Ishikawa (cell line): ENCODE measurements around the gene BTBD16.

ENCODE experiments used
- CEBPB ChIP-seq: IDR thresholded peaks from 2 replicates; pipeline ENCODE4 v1.6.1; 2012
- CREB1 ChIP-seq: IDR thresholded peaks from 2 replicates; pipeline ENCODE4 v1.6.1; 2012; ENCODE audit warnings: low read depth
- EGR1 ChIP-seq: IDR thresholded peaks from 2 replicates; pipeline ENCODE4 v1.6.1; 2012
- EP300 ChIP-seq: IDR thresholded peaks from 2 replicates; pipeline ENCODE4 v1.6.1; 2012; ENCODE audit warnings: borderline replicate concordance
- FOXM1 ChIP-seq: IDR thresholded peaks from 2 replicates; pipeline ENCODE4 v1.6.1; 2012; ENCODE audit warnings: low read depth, borderline replicate concordance
- MAX ChIP-seq: IDR thresholded peaks from 2 replicates; pipeline ENCODE4 v1.6.1; 2012
- NFIC ChIP-seq: IDR thresholded peaks from 2 replicates; pipeline ENCODE4 v1.6.1; 2012
- RAD21 ChIP-seq: IDR thresholded peaks from 2 replicates; pipeline ENCODE4 v1.6.1; 2012; ENCODE audit warnings: low read depth
- TAF1 ChIP-seq: IDR thresholded peaks from 2 replicates; pipeline ENCODE4 v1.6.1; 2012; ENCODE audit warnings: low read depth, mild to moderate bottlenecking
- TCF12 ChIP-seq: IDR thresholded peaks from 2 replicates; pipeline ENCODE4 v1.6.1; 2012; ENCODE audit warnings: low read depth
- TEAD4 ChIP-seq: IDR thresholded peaks from 2 replicates; pipeline ENCODE4 v1.6.1; 2012
- USF1 ChIP-seq: IDR thresholded peaks from 2 replicates; pipeline ENCODE4 v1.6.1; 2012
- YY1 ChIP-seq: IDR thresholded peaks from 2 replicates; pipeline ENCODE4 v1.6.1; 2012; ENCODE audit warnings: low read depth
- ZBTB7A ChIP-seq: IDR thresholded peaks from 2 replicates; pipeline ENCODE4 v1.6.1; 2012; ENCODE audit warnings: low read depth
- TF ChIP-seq, protein P1 (sequence below): IDR thresholded peaks from 2 replicates; pipeline ENCODE4 v1.6.1; 2012; ENCODE audit warnings: low read depth, mild to moderate bottlenecking

The BTBD16 gene

GRCh38 chr10:122380703-122381102 lies 109.6 kb downstream of the BTBD16 start:
- TF ChIP-seq TCF12 (no peak), MAX (no peak), TAF1 (no peak), CEBPB (no peak), RAD21 (no peak), EGR1 (no peak), YY1 (no peak), TEAD4 (no peak), ZBTB7A (no peak), CREB1 (no peak), USF1 (no peak), EP300 (no peak)
- TF ChIP-seq, protein P1, sequence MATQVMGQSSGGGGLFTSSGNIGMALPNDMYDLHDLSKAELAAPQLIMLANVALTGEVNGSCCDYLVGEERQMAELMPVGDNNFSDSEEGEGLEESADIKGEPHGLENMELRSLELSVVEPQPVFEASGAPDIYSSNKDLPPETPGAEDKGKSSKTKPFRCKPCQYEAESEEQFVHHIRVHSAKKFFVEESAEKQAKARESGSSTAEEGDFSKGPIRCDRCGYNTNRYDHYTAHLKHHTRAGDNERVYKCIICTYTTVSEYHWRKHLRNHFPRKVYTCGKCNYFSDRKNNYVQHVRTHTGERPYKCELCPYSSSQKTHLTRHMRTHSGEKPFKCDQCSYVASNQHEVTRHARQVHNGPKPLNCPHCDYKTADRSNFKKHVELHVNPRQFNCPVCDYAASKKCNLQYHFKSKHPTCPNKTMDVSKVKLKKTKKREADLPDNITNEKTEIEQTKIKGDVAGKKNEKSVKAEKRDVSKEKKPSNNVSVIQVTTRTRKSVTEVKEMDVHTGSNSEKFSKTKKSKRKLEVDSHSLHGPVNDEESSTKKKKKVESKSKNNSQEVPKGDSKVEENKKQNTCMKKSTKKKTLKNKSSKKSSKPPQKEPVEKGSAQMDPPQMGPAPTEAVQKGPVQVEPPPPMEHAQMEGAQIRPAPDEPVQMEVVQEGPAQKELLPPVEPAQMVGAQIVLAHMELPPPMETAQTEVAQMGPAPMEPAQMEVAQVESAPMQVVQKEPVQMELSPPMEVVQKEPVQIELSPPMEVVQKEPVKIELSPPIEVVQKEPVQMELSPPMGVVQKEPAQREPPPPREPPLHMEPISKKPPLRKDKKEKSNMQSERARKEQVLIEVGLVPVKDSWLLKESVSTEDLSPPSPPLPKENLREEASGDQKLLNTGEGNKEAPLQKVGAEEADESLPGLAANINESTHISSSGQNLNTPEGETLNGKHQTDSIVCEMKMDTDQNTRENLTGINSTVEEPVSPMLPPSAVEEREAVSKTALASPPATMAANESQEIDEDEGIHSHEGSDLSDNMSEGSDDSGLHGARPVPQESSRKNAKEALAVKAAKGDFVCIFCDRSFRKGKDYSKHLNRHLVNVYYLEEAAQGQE: no peak

DNA sequence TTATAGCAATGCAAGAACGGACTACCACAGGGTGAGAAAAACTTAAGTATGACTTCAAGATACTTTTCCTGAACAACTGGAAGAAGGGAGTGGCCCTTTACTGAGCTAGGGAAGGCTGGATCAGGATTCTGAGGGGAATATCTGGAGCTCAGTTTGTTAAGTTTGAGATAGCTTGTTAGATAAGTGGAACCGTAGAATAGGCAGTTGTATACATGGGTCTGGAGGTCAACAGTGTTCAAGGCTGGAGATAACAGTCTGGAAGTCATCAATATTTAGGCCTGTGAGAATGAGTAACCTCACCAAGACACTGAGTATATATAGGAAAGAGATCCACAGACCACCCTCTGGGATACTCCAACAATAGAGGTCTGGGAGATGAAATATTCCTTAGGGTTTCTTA lies 110.6 kb downstream of the BTBD16 start:
- TF ChIP-seq ZBTB7A: no peak
- no peak for TF ChIP-seq YY1
- TF ChIP-seq TCF12: no peak
- no peak for TF ChIP-seq CREB1
- TF ChIP-seq TAF1: no peak
- TF ChIP-seq CEBPB: no peak
- TF ChIP-seq, protein P1: no peak
- no peak for TF ChIP-seq MAX
- no peak for TF ChIP-seq TEAD4
- TF ChIP-seq EGR1: no peak
- TF ChIP-seq FOXM1: no peak
- no peak for TF ChIP-seq RAD21
- TF ChIP-seq NFIC: no peak
- no peak for TF ChIP-seq USF1
- no peak for TF ChIP-seq EP300

DNA sequence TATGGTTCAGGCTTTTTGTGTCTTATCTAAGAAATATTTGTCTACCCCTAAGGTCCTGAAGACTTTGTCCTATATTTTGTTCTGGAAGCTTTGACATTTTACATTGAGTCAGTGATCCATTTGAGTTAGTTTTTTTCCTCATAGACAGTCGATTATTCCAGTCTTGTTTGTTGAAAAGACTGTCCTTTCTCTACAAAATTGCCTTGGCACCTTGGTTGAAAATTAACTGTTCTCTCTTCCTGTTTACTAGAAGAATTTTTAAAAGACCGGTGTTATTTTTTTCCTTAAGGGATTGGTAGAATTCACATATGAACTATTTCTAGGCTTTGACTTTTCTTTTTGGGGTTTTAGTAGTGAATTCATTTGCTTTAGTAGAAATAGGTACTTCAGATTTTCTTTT lies 115.4 kb downstream of the BTBD16 start:
- TF ChIP-seq RAD21 (no peak), TEAD4 (no peak), FOXM1 (no peak), EGR1 (no peak), CEBPB (no peak), USF1 (no peak), ZBTB7A (no peak), TCF12 (no peak), EP300 (no peak), CREB1 (no peak), MAX (no peak), NFIC (no peak), TAF1 (no peak), YY1 (no peak)

- TF ChIP-seq EGR1 (no peak), TAF1 (no peak), CREB1 (no peak), FOXM1 (no peak), ZBTB7A (no peak), EP300 (no peak), MAX (no peak), TCF12 (no peak), RAD21 (no peak), YY1 (no peak), TEAD4 (no peak), USF1 (no peak), NFIC (no peak), CEBPB (no peak)
- TF ChIP-seq, protein P1: no peak
Observed at GRCh38 chr10:122387572-122387971, 116.5 kb downstream of the BTBD16 start.
